Upper lobe of left lung (tissue), 4 donors: ENCODE measurements around the gene OR52N4.

Experiments
- EP300 ChIP-seq, 4 donors: sonication (generic); formaldehyde crosslinking; IDR thresholded peaks; one replicate each; pipeline ENCODE4 v1.5.1; 2017; ENCODE audit warnings: antibody characterized with exemption in 4 of 4, control low read depth in 2 of 4
- POLR2A ChIP-seq, 4 donors: fragments of 450-650 bp; IDR thresholded peaks; one replicate each; pipeline ENCODE4 v1.5.1; 2016 to 2017; ENCODE audit warnings: antibody characterized with exemption in 4 of 4, mild to moderate bottlenecking in 2 of 4
- POLR2AphosphoS5 ChIP-seq, 2 donors: sonication (generic); formaldehyde crosslinking; IDR thresholded peaks; one replicate each; pipeline ENCODE4 v1.5.1; 2017; ENCODE audit warnings: antibody characterized with exemption in 2 of 2
- TF ChIP-seq, protein P1 (sequence below), 6 experiments: fragments of 450-650 bp in 4 of 6; fragments of 200-600 bp in 2 of 6; sonication (generic) in 2 of 6; IDR thresholded peaks; one replicate each; pipeline ENCODE4 v1.5.1; 2016 to 2019; ENCODE audit warnings: antibody characterized with exemption in 6 of 6

DNA sequence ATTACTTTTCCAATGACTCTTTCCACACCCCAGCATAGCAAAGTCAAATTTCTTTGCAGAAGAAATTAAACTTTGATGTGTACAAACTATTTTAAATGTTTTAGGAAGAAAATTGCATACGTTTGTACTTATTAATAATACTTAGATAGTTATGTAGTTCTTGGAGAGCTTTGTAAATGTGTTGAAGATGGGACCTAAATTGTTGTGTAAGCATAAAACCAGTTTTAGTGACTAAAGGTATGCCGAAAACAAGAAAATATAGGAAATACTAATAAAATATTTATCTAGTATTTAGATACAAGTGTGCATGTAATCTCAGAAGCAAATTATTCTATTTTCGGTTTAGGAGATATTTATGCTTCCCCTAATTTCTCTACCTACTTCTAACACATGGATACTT, 4.2 kb upstream of the OR52N4 start:
- TF ChIP-seq POLR2A (IDR thresholded peaks at IDR 0.05): no peak
- TF ChIP-seq, protein P1, sequence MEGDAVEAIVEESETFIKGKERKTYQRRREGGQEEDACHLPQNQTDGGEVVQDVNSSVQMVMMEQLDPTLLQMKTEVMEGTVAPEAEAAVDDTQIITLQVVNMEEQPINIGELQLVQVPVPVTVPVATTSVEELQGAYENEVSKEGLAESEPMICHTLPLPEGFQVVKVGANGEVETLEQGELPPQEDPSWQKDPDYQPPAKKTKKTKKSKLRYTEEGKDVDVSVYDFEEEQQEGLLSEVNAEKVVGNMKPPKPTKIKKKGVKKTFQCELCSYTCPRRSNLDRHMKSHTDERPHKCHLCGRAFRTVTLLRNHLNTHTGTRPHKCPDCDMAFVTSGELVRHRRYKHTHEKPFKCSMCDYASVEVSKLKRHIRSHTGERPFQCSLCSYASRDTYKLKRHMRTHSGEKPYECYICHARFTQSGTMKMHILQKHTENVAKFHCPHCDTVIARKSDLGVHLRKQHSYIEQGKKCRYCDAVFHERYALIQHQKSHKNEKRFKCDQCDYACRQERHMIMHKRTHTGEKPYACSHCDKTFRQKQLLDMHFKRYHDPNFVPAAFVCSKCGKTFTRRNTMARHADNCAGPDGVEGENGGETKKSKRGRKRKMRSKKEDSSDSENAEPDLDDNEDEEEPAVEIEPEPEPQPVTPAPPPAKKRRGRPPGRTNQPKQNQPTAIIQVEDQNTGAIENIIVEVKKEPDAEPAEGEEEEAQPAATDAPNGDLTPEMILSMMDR (IDR thresholded peaks at IDR 0.05): no peak
- no peak for TF ChIP-seq POLR2AphosphoS5 (IDR thresholded peaks at IDR 0.05)
- no peak for TF ChIP-seq EP300 (IDR thresholded peaks at IDR 0.05)
